ENCODE data around the gene CREBBP.

The CREBBP gene

GRCh38 chr16:3797904-3798811, 82.4 kb downstream of the CREBBP start:
- DNase-seq (ENCODE audit: low read depth in 2 of 2) = no peak

- DNase-seq (ENCODE audit: low read depth in 2 of 2) = no peak
Measured at GRCh38 chr16:3797473-3797872, 83.0 kb downstream of the CREBBP start.

DNA sequence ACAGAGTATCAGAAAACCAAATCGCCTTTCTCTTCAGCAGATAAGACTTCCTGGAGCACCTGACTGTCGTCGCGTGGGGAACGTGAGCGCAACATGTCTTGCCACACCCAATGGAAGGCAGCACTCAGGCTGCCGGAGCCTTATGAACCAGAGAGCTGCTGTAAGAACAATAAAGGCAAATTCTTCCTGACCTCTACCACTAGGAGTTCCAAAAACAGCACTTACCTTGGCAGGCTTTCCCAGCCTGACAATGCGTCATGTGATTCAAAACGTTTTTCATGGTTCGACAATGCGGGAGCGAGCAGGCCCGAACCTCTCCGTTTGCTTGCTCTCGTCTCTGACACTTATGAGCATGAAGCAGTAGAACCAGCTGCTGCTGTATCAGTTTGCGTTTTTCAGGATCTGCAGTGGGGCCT, 87.3 kb downstream of the CREBBP start:
- no peak for DNase-seq (ENCODE audit: low read depth in 2 of 2)

DNA sequence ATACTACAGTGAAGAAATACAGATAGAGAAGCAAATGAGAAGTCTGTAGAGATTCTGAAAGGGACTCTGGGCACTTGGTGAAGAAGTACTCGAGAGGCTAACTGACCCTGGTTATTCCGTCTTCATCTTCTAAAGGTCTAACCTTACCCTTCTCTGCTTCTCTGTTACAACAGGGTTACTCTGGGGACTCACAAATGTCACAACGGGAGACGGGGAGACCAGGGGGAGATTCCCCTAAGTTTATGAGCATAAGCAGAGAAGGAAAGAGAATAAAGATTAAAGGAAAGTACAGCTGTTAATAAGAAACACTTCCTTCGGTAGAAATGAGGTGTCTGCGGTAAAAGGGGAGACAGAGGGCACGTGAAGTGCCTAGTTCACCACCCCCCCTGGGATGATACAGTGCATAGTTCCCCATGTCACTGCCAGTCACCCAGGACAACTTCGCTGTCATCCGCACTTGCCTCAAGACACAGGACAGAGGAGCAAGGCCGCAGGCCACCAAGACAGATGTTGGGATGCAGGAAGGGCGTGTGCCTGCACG, 88.0 kb downstream of the CREBBP start:
- no peak for DNase-seq (ENCODE audit: low read depth in 2 of 2)

- DNase-seq (ENCODE audit: low read depth in 2 of 2) = no peak
Measured at GRCh38 chr16:3791701-3792100, 88.8 kb downstream of the CREBBP start.

DNA sequence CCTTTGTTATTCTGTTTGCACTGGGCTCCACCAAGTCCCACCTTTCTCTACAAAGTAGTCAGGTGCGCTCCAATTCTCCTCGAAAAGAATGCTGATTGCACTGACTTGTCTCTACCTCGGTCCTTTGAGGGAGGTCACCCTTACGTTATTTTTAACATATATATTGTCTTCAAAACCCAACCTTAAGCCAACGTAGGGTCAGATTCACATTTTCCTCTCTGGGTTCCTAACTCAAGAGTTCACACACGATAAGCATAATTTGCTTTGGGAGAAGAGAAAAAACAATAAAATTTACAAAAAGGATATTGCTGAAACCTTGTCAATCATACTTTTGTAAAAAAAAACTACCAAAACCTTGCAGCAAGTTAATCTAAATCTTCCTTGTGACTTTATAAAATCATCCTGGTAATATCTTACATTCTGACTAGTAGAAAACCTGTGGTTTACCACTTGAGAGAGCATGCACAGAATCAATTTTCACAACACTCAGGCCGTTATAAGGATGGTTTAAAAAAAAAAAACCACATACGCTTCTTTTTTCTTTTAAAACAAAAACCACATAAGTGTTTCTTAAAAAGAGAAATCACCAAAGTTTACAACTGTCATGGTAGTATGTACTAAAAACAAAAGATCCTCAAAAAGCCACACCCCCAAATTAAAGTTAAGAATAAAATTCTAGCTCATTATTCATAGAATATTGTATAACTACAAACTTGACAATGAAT, 91.0 kb downstream of the CREBBP start:
- DNase-seq (ENCODE audit: low read depth in 2 of 2) = no peak

DNA sequence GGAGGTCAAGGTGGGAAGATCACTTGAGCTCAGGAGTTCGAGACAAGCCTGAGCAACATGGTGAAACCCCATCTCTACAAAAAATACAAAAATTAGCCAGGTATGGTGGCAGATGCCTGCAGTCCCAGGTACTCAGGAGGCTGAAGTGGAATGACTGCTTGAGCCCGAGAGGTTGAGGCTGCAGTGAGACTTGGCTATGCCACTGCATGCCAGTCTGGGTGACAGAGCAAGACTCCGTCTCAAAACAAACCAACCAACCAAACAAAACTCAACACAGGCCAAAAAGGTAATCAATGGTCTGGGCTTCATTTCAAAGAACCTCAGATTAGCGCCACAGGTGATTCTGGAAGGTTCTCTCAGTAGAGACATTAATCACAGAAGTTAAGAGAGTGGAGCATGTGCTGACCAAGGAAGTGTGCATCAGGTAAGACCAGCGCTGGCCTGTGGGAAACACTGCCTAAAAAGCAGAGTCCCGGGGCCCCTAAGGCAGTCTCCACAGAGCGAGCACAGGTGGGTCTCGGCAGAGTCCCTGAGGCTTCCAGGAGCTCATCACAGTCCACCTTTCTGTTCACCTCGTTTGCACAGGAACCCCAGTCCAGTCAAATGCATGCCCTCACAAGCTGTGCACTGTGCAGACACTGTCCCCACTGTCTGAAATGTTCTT, 91.7 kb downstream of the CREBBP start:
- DNase-seq (ENCODE audit: low read depth in 2 of 2) = no peak

- DNase-seq (ENCODE audit: low read depth in 2 of 2) = no peak
Measured at GRCh38 chr16:3787924-3788661, 92.4 kb downstream of the CREBBP start.

- DNase-seq (ENCODE audit: low read depth in 2 of 2) = no peak
Measured at GRCh38 chr16:3785413-3785812, 95.1 kb downstream of the CREBBP start.

DNA sequence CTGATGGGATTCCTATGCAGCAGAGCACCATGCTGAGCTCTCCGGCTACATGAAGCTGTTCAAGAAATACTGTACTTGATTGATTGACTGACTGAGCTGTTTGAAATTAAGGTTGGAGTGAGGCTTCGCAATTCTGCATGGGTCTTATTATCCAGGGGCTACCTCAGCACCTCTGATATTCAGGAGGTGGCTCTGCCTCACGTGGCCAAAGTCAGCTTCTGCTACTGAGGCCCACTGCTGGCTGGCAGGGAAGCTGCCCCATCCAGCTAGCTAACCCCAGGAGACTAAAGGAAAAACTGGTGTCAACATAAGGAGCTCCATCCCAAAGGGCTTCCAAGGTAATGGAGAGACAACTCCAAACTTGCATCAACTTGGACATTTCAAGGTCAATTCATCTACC, 97.0 kb downstream of the CREBBP start:
- no peak for DNase-seq (ENCODE audit: low read depth in 2 of 2)

GRCh38 chr16:3782566-3782965, 97.9 kb downstream of the CREBBP start:
- DNase-seq (ENCODE audit: low read depth in 2 of 2) = no peak

DNA sequence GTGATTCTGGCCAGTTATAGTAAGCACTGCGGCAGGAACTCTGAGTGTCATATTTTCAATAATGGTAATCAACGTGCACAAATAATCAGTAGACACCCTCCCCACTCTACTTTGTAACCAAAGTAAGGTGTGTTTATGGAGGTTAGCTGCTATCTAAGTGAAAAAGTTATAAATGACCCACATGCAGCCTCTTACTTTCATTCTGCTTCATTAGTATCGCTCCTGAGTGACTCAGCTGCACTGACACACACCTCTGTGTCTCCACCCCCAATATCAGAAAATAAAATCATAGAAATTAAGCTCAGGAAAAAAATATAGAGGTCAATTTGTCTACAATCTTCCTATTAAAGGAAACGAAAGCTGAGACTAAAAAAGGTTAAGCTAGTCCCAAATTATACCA, 99.1 kb downstream of the CREBBP start:
- DNase-seq (ENCODE audit: low read depth in 2 of 2) = no peak

GRCh38 chr16:3780570-3780969, 99.9 kb downstream of the CREBBP start:
- no peak for DNase-seq (ENCODE audit: low read depth in 2 of 2)

DNA sequence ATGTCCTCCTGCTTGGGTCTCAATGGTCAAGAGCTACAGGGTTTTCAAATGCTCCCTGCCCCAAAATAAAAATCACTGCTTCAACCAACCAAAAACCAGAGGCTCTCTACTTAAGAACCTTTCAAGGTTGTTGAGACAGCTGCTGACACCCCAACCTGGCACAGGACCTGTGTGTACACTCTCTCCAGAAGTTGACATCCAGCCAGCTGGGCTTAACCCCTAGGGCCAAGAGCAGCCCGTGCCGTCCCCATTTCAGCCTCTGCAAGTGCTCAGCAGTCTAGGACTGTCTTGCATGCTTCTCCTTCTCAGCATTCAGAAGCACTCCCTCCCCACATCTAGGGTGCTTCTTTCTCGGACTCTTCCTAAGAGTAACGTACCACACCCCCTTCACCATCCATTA, 104.2 kb downstream of the CREBBP start:
- DNase-seq (ENCODE audit: low read depth in 2 of 2) = no peak

DNA sequence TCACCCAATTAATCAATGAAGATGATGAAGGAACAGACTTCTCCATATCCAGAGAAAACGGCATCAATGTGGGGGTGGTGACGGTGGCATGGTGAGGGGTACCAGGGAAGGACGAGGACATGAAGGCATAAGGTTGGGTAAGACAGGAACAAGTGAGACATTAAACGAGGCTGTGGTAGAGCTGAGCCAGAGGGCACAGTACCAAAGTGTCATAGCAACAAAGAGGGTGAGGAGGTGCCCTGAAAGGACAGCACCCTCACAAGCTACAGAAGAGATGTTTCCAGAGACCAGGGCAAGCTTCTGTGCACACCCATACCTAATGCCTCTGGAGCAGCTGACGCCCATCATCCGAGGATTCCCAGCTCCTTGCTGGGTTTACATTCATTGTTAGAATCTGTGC, 105.7 kb downstream of the CREBBP start:
- DNase-seq (ENCODE audit: low read depth in 2 of 2) = no peak

- no peak for DNase-seq (ENCODE audit: low read depth in 2 of 2)
Measured at GRCh38 chr16:3774156-3774767, 106.3 kb downstream of the CREBBP start.

- no peak for DNase-seq (ENCODE audit: low read depth in 2 of 2)
Measured at GRCh38 chr16:3773663-3774062, 106.8 kb downstream of the CREBBP start.

DNA sequence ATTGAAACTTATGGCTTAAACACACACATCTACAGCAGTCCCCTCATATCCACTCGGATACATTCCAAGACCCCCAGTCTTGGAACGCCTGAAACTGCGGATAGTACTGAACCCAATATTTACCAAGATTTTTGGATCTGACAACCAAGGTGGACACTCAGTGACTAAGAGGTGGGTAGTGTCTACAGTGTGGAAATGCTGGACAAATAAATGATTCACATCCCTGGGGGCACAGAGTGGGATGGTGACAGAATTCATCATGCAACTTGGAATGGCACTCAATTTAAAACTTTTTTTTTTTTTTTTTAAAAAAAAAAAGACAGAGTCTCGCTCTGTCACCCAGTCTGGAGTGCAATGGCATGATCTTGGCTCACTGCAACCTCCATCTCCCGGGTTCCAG, 109.0 kb downstream of the CREBBP start:
- DNase-seq (ENCODE audit: low read depth in 2 of 2) = no peak

DNA sequence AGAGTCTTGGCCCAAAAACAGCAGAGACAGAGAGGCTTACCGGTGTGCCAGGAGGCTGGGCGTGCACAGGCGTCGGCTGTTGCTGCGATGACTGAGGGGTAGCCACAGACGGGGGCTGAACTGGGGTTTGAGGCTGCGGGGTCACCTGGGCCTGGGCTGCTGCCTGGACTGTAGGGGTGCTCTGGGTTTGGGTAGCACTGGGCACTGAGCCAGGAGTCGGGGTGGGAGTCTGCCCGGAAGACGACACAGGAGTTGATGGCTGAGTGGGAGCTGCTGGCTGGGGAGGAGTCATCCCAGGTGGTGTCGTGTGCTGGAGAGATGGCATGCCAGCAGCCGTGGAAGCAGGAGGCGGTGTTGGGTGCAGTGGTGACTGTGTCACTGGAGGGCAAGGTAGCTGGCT, 110.0 kb downstream of the CREBBP start:
- DNase-seq (ENCODE audit: low read depth in 2 of 2) = no peak

GRCh38 chr16:3769942-3770341, 110.6 kb downstream of the CREBBP start:
- no peak for DNase-seq (ENCODE audit: low read depth in 2 of 2)

DNA sequence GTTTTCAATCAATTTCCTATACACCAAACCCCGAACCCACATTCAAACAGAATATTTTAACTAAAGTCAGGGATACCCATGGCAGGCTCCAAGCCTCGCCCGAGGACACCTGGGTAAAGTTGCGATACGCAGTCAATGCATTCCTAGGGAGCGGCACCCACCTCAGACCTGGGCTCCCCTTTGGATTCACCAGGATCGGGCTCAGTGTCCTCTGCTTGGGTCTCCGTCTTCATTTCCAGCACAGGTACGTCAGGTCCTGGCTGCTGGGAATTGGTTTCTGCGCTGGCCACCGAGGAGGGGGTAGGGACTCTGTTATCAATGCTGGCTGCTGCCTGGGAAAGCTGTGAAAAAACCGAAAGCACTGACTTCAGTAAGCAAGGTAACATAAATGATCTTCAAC, 111.5 kb downstream of the CREBBP start:
- no peak for DNase-seq (ENCODE audit: low read depth in 2 of 2)
